ENCODE data around the gene SLC2A8.

- TF ChIP-seq POLR2A (IDR thresholded peaks at IDR 0.05) (no peak), POLR2AphosphoS5 (IDR thresholded peaks at IDR 0.05) (no peak), CTCF (IDR thresholded peaks at IDR 0.05) (no peak)
These were observed 14.4 kb upstream of the SLC2A8 start for GRCh38 chr9:127382541-127382940.

All from sigmoid colon (tissue), 4 donors.